ENCODE measurements around the gene CSNK1G1.

DNA sequence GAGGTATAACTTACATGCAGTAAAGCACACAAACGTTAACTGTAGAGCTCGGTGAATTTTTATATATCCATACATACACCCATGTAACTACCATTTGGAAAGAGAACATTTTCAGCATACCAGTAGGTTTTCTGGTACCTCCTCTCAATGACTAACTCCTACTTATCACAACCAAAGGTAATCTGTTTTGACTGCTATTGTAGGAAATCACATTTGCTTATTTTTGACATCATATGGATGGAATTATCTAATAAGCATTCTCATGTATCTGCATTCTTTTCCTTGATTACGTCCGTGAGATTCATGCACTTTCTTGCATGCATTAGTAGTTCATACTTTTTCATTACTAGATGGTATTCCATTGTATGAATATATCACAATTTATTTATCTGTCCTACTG, 76.8 kb downstream of the CSNK1G1 start:
- TF ChIP-seq POLR2A (IDR thresholded peaks at IDR 0.05; ENCODE audit: low read depth, low read length) (no peak), POLR2AphosphoS5 (IDR thresholded peaks at IDR 0.05; ENCODE audit: low read depth, low read length) (no peak), TAF1 (IDR thresholded peaks at IDR 0.05; ENCODE audit: borderline replicate concordance, low read depth, low read length) (no peak)
